Neural cell (in vitro differentiated cells): ENCODE data around the gene RNF157. TPM values are rescaled to one million over a fixed set of nuclear protein-coding genes. Genes with fewer than 3 reads are reported as not detected.

Experiments used
- H2AFZ ChIP-seq: fragments of 200-600, 300-800 bp; sonication (generic), shearing (Covaris generic); 2 replicates; pipeline ENCODE4 v1.6.0; 2014; ENCODE audit warnings: low read depth, mild to moderate bottlenecking, antibody characterized with exemption, low read length, moderate library complexity
- H3F3A ChIP-seq: fragments of 200-600 bp; shearing (Covaris generic); 2 replicates; pipeline ENCODE4 v1.6.1; 2016; ENCODE audit warnings: mild to moderate bottlenecking, moderate library complexity, mixed read lengths, antibody characterized with exemption, low read length; ENCODE audit not compliant: insufficient read depth, poor library complexity, severe bottlenecking
- H3K27ac ChIP-seq: fragments of 200-600, 300-800 bp; sonication (generic), shearing (Covaris generic); 2 replicates; pipeline ENCODE4 v1.5.1; 2014; ENCODE audit warnings: mild to moderate bottlenecking, low read length, moderate library complexity
- H3K27me3 ChIP-seq: fragments of 300-800, 200-600 bp; sonication (generic), shearing (Covaris generic); 2 replicates; pipeline ENCODE4 v1.6.0; 2014; ENCODE audit warnings: mild to moderate bottlenecking, low read depth, low read length, moderate library complexity; ENCODE audit not compliant: insufficient read depth
- H3K36me3 ChIP-seq: fragments of 300-800, 200-600 bp; sonication (generic), shearing (Covaris generic); 2 replicates; pipeline ENCODE4 v1.5.1; 2014; ENCODE audit warnings: mild to moderate bottlenecking, antibody characterized with exemption, low read length, moderate library complexity; ENCODE audit not compliant: insufficient read depth
- H3K4me2 ChIP-seq: fragments of 300-800, 200-600 bp; sonication (generic), shearing (Covaris generic); 2 replicates; pipeline ENCODE4 v1.6.0; 2014; ENCODE audit warnings: mild to moderate bottlenecking, low read length
- H3K4me3 ChIP-seq: fragments of 300-800, 200-600 bp; sonication (generic), shearing (Covaris generic); 2 replicates; pipeline ENCODE4 v1.5.1; 2014; ENCODE audit warnings: mild to moderate bottlenecking, low read length, moderate library complexity
- H3K79me2 ChIP-seq: fragments of 200-600 bp; shearing (Covaris generic); replicated peaks from 2 replicates; pipeline ENCODE4 v1.6.0; 2014; ENCODE audit warnings: mild to moderate bottlenecking, low read length, moderate library complexity; ENCODE audit not compliant: insufficient read depth
- H3K9ac ChIP-seq: fragments of 300-800, 200-600 bp; sonication (generic), shearing (Covaris generic); 2 replicates; pipeline ENCODE4 v1.6.1; 2016; ENCODE audit warnings: mild to moderate bottlenecking, low read length, mixed read lengths
- H3K9me2 ChIP-seq: fragments of 200-600 bp; shearing (Covaris generic); 2 replicates; pipeline ENCODE4 v1.6.1; 2016; ENCODE audit warnings: mild to moderate bottlenecking, low read length, mixed read lengths; ENCODE audit not compliant: insufficient read depth
- H3K9me3 ChIP-seq: fragments of 200-600, 300-800 bp; sonication (generic), shearing (Covaris generic); 2 replicates; pipeline ENCODE4 v1.6.1; 2016; ENCODE audit warnings: mild to moderate bottlenecking, mixed run types, low read length, moderate library complexity, mixed read lengths
- H4K20me1 ChIP-seq: fragments of 200-600 bp; shearing (Covaris generic); 2 replicates; pipeline ENCODE4 v1.6.1; 2016; ENCODE audit warnings: mild to moderate bottlenecking, mixed run types; ENCODE audit not compliant: insufficient read depth
- CTCF ChIP-seq: fragments of 450-650 bp; IDR thresholded peaks from 2 replicates; pipeline ENCODE4 v1.5.1; 2014; ENCODE audit warnings: antibody characterized with exemption, mild to moderate bottlenecking, moderate library complexity; ENCODE audit not compliant: poor library complexity, severe bottlenecking
- EP300 ChIP-seq: fragments of 450-650 bp; conservative IDR thresholded peaks from 2 replicates; pipeline ENCODE4 v1.6.1; 2014; ENCODE audit warnings: antibody characterized with exemption, mild to moderate bottlenecking, moderate library complexity; ENCODE audit not compliant: poor library complexity, severe bottlenecking
- EZH2 ChIP-seq: fragments of 200-600, 300-800 bp; shearing (Covaris generic), sonication (generic); IDR thresholded peaks from 2 replicates; pipeline ENCODE4 v1.6.1; 2014; ENCODE audit warnings: antibody characterized with exemption, low read length, borderline replicate concordance, mild to moderate bottlenecking; ENCODE audit not compliant: insufficient read depth, poor library complexity, severe bottlenecking
- MXI1 ChIP-seq: fragments of 450-650 bp; conservative IDR thresholded peaks from 2 replicates; pipeline ENCODE4 v1.6.1; 2014; ENCODE audit warnings: antibody characterized with exemption, mild to moderate bottlenecking; ENCODE audit not compliant: poor library complexity, severe bottlenecking
- POLR2AphosphoS5 ChIP-seq: IDR thresholded peaks from 2 replicates; pipeline ENCODE4 v1.6.1; 2012
- RAD21 ChIP-seq: fragments of 450-650 bp; conservative IDR thresholded peaks from 2 replicates; pipeline ENCODE4 v1.6.1; 2014; ENCODE audit warnings: antibody characterized with exemption, mild to moderate bottlenecking, moderate library complexity
- REST ChIP-seq: IDR thresholded peaks from 2 replicates; pipeline ENCODE4 v1.6.1; 2012; ENCODE audit warnings: borderline replicate concordance
- SMC3 ChIP-seq: fragments of 450-650 bp; conservative IDR thresholded peaks from 2 replicates; pipeline ENCODE4 v1.6.1; 2014; ENCODE audit warnings: antibody characterized with exemption, mild to moderate bottlenecking, moderate library complexity; ENCODE audit not compliant: poor library complexity
- TAF1 ChIP-seq: IDR thresholded peaks from 2 replicates; pipeline ENCODE4 v1.6.1; 2012; ENCODE audit warnings: low read depth
- polyA plus RNA-seq: library from polyadenylated mRNA; depleted of rRNA; stranded (reverse); fragments of >200 nt; gene quantifications from 2 replicates; pipeline ENCODE4 v1.2.3, GENCODE V29; 2014

Gene RNF157
- polyA plus RNA-seq, 1 donor from 2014 or later: 15.9 TPM

GRCh38 chr17:76239538-76240274, 587 bp downstream of the RNF157 start:
- peak overlapping the region; percentile 42 for H3K27ac ChIP-seq
- no peaks in the 10 kb centered on the region for H3K36me3 ChIP-seq
- H3K4me2 ChIP-seq: peak overlapping the region; percentile 78
- H3K27me3 ChIP-seq: no peaks in the 10 kb centered on the region
- H2AFZ ChIP-seq: peak overlapping the region; percentile 65
- H3K9me3 ChIP-seq: no peaks in the 10 kb centered on the region
- no peaks in the 10 kb centered on the region for H4K20me1 ChIP-seq
- TF ChIP-seq MXI1 (peak; percentile 32), RAD21 (no peak), TAF1 (peak; percentile 6)
- H3K9ac ChIP-seq: peak overlapping the region; percentile 81
- peak overlapping the region; percentile 93 for H3K4me3 ChIP-seq
- H3F3A ChIP-seq: no peaks in the 10 kb centered on the region
- peaks cover 20% of the 10 kb centered on the region for H3K79me2 ChIP-seq
- no peaks in the 10 kb centered on the region for H3K9me2 ChIP-seq

GRCh38 chr17:76238847-76239537, 1.3 kb downstream of the RNF157 start:
- TF ChIP-seq MXI1: no peak
- no peak for TF ChIP-seq SMC3
- TF ChIP-seq REST: no peak
- no peak for TF ChIP-seq TAF1
- no peak for TF ChIP-seq RAD21
- no peak for TF ChIP-seq POLR2AphosphoS5
- no peak for TF ChIP-seq CTCF
- no peak for TF ChIP-seq EP300
- TF ChIP-seq EZH2: no peak
- Histone ChIP-seq H3K9me2 (no peaks in the 10 kb centered on the region), H3K9me3 (no peaks in the 10 kb centered on the region), H3K27ac (no peak overlapping the region), H3K79me2 (peaks cover 23% of the 10 kb centered on the region), H3K4me2 (peak overlapping the region; percentile 78), H4K20me1 (no peaks in the 10 kb centered on the region), H3K36me3 (no peaks in the 10 kb centered on the region), H2AFZ (no peak overlapping the region), H3K4me3 (peak overlapping the region; percentile 93), H3K27me3 (no peaks in the 10 kb centered on the region), H3F3A (no peaks in the 10 kb centered on the region), H3K9ac (peak overlapping the region; percentile 81)
